Measurements from ENCODE around the gene ADAMTS17.

- TF ChIP-seq CTCF (IDR thresholded peaks at IDR 0.05; ENCODE audit: low read depth, low read length, missing input control) (no peak), HNF4A (conservative IDR thresholded peaks at IDR 0.05) (no peak), YY1 (IDR thresholded peaks at IDR 0.05) (no peak), MAX (IDR thresholded peaks at IDR 0.05) (no peak), SP1 (IDR thresholded peaks at IDR 0.05) (no peak)
These were observed 114.0 kb downstream of the ADAMTS17 start for GRCh38 chr15:100227781-100228180.
